ENCODE results near the gene ERFL.

The ERFL gene

DNA sequence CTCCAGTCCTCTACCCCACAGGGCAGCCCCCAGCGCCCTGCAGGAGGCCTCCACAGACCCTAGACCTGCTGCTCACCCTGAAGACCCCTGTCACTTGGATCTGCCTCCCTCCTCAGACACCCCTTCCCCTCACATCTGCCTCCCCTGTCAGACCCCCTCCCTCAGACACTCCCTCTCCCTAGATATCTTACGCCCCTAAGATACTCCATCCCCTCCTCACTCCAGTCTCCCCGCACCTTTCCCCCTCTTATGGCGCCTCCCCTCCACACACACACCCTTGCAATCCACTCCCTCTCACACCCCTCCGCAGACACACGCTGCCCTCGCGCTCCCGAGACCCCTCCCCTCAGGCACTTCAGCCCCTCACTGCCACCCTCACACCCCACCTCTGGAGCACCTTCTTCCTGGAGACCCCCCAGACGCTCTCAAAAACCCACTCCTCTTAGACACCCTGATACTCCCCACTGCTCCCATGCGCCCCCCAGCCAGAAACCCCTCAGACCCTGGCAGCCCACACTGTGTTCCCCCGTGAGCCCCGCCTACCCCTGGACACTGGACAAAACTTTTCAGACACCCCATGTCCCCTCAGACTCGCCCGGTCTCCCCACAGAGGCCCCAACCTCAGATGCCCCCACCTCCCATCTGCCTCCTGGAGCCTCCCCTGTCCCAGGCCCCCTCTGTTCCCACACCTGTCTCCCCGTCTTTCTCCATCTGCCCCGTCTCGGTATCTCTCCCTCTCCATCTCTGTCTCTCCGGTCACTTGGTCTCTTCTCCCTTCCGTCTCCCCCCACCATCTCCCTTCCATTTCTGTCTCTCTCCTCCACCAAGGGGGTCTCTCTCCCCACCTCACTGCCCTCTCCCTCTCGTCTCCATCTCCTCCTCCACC lies 14.5 kb downstream of the ERFL start:
- DNase-seq (ENCODE audit: low read depth in 2 of 2) = no peak

DNA sequence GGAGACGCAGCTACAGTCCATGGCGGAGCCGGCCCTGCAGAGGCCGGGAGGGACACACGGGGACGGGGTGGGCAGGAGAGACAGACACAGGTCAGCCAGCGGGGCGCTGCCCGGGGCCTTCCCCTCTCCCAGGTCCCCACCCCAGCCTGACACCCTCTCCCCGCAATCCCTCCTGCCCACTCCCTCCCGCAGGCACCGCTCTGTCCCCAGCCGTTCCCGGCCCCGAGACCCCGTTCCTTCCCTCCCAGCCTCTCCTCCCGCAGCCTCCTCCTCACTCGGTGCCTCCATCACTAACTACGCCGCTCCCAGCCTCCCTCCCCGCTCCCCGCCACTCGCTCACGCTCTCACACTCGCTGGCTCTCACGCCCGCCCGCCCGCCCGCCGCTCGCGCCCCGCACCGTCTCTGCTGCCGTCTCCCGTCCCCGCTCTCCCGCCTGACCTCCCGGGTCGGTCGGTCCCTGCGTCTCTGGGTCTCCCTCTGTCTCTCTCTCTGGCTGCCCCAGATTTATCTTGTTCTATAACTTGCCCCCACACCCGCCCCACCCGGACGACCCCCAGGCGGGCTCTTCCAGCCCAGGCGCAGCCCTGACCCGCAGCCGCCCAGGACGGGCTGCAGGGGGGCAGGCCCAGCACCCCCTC lies 15.2 kb downstream of the ERFL start:
- no peak for DNase-seq (ENCODE audit: low read depth in 2 of 2)

DNA sequence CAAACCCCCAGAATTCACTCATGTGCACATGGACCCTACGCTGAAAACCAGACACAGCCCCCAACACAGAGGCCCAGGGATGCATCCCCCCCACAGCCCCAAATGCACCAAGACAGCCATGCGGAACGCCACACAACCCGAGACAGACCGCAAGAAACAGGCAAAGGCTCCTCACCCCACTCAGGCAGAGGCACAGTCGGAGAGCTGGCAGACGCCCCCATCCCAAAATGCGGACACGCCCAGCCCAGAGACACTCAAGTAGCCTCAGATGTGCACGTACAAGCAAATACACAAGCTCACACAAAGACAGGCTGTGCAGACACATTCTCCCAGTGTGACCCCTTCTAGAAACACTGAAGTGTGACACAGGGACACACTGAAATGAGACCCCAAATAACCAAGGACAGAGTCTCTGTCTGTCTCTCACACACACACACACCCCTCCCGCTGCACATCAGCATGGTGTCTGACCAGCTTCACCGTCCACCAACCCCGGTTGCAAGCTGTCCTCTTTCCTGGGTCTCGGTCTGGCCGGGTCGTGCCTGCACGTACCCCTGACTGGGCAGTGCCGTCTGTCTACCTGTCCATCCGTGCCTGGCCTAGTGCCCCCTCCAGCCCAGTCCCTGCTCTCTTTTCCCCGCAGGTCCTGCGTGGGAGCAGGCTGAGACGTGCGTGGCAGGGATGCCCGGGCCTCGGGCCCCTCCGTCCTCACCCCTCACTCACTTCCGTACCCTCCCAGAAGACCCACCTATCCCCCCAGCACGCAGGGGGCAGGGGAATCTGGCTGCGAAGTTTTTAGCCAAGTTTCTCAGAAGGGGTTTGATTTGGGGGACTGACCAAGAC lies 16.1 kb downstream of the ERFL start:
- DNase-seq (ENCODE audit: low read depth in 2 of 2) = no peak

DNA sequence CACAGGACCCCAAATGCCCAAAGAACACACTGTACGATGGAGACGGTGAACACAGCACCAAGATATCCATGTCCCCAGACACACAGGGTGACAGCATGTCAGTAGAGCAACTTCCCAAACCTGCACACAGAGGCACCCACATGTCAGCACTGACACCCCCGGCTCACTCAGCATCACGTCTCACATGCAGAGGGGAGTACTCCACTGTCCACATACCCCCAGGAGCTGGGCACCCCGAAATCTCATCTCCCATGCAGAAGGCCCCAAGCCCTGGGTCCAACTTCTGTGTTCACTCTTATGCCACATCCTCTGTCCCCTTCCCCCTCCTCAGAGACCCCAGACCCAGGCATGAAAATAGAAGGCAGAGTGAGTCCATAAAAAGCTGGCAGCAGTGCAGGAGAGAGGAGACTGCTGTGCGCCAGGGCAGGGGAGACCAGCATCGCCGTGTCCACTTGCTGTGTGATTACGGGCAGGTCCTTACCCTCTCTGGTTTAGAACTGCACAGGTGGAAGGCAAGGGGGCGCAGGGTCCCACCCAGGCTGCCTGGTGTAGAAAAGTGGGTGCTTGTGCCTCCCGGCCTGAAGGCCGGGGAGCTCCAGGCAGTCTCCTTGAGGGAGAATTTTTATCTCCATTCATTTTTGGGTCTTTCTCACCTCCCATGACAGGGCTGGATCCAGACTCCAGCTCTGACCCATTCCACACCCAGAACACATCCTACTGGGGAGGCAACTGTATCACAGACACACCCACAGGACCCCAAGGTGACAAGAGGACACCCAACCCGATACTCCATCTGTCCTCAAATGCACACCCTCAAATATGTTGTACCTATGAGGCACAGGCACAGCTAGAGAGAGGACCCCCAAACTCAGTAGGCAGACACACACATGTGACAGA lies 17.0 kb downstream of the ERFL start:
- no peak for DNase-seq (ENCODE audit: low read depth in 2 of 2)

DNA sequence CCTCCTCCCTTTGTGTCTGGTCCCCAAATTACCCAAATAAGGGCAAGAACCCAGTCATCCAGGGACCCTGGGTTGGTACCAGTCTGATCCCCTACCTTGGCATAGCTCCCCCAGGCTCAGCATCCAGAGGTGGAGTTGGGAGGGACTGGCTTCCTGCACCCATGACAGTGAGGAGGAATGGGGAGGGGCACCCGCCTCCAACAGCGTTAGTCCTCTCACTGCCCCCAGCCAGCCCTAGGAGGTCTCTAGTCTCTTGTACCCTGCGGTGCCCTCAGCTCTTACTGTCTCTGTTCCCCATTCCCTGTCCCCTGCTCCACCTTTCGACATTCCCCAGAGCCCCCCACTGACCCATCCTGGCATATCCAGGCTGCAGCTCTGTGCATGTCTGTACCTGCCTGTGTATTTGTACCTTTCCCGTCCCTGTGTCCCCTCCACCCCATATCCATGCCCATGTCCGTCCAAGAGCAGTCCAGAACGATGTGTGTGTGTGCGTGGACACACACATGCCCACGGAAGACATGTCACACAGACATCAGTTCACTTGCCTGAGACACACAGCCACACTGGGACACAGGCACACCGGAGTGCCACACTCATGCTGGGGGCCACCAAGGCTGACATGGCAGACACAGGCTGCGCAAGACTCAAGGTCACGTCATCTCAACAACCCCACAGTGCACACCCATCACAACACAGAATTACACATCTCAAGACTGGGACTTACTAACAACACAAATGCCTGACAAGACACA lies 17.8 kb downstream of the ERFL start:
- DNase-seq (ENCODE audit: low read depth in 2 of 2) = no peak

DNA sequence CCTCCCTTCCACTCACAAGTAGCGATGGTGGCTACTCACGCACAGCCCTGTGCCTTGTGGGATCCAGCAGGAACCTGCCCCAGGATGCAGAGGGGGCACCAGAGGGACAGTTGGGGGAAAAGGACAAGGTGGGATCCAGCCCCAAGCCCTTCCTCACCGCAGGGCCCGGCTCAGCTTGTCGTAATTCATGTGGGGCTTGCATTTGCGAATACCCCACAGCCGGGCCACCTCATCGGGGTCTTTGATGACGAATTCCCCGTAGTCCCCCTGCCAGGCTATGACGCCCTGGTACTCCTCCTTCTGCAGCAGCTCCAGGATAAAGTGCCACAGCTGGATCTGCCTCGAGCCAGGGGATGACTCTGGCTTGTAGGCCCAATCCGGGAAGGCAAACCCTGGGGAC lies 18.5 kb downstream of the ERFL start:
- DNase-seq (ENCODE audit: low read depth in 2 of 2) = no peak

DNA sequence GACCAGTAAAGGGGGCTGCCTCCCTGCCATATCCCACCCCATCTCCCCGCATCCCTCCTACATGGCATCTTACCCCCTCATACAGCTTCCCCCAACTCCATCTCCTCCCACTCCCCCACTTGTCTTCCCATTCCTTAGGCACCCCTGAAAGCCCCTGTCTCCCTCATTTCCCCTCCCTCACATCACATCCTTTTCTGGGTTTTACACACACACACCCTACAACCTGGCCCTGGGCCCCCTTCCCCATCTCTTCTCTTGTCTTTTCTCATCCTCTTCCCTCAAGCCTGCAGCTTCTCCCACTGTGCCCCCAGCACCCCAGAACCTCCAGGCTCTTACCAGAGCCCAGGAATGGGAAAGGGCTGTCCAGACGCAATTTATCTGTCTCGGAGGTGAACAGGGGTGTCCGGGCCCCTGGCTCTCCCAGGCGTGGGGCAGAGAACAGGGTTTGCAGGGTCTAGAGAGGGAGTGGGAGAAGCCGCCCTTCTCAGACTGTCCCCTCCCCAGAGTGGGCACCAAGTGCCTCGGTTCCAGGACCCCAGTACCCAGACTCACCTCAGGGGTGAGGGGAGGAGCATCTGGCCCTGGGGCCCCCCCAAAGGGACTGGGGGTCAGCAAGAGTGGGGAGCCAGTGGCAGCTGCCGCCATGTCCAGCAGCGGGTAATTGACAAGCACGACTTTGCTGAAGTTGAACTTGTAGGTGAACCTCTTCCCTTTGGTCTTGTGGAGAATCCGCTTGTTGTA lies 19.4 kb downstream of the ERFL start:
- no peak for DNase-seq (ENCODE audit: low read depth in 2 of 2)

DNA sequence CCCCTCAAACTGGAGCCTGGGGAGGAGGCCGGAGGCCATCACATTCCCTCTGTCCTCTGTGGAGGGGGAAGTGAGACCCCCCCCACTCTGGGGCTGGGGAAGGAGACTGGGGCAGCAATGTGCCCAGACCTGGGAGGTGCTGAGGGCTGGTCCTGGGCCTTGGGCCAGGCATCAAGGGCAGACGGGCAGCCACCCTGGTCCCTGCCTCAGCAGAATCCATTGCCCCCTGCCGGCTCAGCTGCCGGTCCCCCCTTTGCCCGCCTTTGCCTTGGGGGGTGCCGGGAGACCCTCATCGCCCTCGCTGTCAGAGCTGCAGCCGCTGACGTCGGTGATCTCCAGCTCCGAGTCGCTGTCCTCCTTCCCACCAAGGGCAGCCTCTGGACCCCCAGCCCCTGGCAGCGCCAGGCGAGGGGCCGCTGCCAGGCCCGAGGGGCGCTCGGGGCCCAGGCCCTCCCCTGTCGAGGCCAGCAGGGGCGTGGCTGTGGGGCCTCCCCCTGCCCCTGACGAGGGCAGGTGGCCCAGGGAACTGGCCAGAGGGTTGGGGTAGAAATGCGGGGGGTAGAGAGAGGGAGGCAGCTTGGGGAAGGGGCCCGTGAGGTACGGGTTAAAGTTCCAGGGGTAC lies 20.1 kb downstream of the ERFL start:
- DNase-seq (ENCODE audit: low read depth in 2 of 2) = no peak

DNA sequence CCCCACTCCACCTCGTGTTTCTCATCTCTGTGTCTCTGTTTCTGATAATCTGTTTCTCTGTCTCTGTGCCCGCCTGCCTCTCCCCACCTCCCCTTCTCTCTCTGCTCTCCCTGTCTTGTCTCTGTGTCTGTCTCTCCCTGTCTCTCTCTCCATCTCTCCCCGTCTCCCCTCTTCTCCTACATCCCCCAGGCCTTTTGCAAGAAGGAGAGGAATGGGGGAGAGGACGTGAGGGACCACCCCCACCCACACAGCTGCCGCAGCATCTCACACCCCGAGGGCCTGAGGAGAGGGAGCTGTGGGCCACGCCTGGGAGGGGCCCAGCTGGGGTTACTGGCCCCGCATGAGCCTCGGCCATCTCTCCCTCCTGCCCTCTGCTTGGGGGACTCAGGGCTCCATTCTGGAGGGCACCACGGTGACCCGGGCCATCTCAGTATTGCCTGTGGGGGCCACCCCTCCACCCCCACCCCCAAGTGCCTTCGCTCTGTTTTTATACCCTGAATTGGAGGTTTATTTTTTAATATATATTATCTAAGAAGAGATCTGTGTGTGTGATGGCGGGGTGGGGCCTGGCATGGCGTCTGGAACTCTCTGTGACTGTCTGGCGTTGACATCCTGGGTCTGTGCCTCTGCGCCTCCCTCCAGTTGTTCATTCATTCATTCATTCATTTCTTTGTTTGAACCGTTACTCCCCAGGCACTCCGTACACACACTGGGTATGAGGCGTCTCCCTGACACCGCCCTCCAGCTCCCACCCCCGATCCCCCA lies 21.2 kb downstream of the ERFL start:
- DNase-seq (ENCODE audit: low read depth in 2 of 2) = no peak

DNA sequence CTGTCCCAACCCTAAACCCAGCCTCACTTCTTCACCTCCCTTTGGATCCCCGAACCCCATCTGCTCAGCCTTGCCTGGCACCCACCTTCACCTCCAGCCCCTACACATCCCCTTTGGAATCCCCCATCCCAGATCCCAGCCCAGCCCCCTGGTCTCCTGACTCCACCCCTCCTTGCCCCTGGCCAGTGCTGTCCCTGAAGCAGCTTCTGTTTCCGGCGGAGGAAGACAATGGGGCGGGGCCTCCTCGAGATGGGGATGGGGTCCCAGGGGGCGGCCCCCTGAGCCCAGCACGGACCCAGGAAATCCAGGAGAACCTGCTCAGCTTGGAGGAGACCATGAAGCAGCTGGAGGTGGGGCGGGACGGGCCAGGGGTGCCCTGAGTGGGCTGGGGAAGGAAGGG lies 22.0 kb downstream of the ERFL start:
- no peak for DNase-seq (ENCODE audit: low read depth in 2 of 2)

DNA sequence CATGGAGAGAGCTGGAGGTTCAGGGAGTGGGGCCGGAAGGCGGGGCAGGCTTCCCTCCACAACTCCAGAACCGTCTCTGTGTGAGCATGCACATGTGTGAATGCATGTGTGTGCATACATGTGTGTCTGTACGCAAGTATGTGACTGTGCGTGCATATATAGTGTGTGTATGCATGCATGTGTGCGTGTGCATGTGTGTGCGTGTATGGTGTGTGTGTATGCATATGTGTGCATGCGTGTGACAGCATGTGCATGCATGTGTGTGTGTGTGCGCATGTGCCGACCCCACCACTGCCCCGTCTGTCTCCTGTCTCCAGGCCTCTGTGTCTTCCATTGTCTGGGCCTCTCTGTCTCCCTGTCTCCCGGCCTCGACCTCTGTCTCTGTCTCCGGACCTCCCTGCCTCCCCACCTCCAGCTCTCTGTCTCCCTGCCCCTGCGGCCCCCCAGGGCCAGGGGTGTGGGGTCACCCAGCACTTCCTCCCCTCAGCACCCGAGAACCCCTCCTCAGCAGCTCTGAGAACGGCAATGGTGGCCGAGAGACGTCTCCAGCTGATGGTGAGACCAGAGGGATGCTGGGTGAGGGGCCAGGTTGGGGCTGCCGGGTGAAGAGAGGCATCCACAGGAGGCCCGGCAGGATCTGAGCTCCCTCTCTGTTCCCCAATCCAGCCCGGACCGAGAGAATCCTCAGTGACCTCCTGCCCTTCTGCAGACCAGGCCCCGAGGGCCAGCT lies 22.8 kb downstream of the ERFL start:
- no peak for DNase-seq (ENCODE audit: low read depth in 2 of 2)

DNA sequence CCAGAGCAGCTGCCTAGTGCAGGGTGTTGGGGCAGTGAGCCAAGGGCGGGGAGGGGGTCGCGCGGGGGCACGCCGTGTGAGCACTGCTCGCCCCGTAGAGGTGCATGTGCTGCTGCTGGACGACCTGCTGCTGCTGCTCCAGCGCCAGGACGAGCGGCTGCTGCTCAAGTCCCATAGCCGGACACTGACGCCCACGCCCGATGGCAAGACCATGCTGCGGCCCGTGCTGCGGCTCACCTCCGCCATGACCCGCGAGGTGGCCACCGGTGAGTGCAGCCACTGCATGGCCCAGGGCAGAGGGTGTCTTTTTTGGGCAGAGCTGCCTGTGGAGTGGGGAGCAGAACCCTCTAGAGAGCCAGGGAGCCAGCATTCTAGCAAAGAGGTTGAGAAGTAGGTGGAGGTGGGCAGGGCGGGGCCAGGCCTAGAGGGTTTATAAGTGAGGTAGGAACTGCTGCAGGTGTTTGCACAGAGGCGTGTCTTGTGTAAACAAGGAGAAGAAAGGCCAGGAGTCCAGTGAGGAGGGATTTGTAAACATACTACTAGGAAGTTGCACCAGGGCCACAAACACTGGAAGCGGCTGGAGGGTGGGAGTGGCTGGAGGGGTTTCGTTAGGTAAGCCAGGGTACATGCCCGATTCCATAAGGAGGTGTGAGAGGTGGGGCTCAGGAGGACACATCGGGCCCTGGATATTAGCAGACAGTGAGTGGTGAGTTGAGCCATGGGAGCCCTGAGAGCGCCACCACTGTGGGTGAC lies 24.0 kb downstream of the ERFL start:
- DNase-seq (ENCODE audit: low read depth in 2 of 2) = no peak

DNA sequence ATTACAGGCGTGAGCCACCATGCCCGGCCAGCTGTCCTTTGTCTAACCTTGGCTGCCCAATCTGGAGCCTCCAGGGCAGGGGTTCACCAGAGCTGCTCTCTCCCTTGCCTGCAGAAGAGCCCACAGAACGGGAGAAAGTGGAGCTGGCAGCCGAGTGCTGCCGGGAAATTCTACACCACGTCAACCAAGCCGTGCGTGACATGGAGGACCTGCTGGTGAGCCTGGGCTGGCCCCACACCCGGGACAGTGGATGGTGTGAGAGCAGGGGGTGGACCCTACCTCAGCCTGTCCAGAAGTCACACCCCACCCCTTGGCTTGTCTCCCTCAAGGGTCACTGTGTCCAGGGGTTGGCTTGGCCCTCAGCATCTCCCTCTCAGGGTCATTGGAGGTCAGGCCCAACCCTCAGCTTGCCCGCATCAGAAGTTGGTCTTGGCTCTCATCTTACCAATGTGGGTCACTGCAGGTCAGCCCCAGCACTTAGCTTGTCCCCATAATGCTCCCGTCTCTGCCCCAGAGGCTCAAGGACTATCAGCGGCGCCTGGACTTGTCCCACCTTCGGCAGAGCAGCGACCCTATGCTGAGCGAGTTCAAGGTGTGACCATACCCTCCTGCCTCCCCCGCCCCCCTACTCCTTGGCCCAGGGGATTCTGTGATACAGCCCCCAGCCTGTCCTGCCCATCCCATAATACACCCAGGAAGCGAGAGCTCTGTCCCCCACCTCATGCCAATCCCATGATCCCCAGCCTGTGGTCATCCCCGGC lies 24.9 kb downstream of the ERFL start:
- no peak for DNase-seq (ENCODE audit: low read depth in 2 of 2)

DNA sequence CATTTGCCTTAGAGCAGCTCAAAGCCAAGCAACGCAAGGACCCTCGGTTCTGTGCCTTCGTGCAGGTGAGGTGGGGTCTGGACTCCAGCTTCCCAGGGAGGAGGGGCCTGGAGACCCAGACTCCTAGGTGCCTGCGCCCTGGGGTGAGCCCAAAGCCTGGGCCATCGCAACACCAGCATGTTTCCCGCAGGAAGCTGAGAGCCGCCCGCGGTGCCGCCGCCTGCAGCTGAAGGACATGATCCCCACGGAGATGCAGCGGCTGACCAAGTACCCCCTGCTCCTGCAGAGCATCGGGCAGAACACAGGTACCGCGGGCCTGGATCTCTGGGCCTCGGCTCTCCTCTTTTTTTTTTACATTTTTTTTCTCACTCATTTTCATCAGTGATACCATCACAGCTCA lies 25.7 kb downstream of the ERFL start:
- no peak for DNase-seq (ENCODE audit: low read depth in 2 of 2)

DNA sequence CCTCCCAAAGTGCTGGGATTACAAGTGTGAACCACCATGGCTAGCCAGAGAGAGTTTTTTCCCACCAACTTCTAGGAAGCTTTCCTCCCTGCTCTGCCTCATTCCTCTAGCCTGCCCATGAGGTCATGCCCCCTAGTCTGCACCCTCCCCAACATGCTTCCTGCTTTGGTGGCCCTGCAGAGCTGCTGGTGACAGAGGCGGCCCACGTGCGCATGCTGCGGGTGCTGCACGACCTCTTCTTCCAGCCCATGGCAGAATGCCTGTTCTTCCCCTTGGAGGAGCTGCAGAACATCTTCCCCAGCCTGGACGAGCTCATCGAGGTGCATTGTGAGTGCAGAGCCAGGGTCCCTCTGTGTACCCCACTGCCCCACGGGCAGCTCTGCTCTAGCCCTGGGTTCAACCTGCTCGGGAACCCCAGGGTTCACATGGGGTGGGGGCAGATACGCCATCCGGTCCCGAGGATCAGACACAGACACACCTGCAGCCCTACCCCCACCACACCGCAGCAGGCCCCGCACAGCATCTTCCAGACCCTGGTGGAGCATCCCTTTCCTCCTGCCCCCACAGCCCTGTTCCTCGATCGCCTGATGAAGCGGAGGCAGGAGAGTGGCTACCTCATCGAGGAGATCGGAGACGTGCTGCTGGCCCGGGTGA lies 26.4 kb downstream of the ERFL start:
- no peak for DNase-seq (ENCODE audit: low read depth in 2 of 2)

DNA sequence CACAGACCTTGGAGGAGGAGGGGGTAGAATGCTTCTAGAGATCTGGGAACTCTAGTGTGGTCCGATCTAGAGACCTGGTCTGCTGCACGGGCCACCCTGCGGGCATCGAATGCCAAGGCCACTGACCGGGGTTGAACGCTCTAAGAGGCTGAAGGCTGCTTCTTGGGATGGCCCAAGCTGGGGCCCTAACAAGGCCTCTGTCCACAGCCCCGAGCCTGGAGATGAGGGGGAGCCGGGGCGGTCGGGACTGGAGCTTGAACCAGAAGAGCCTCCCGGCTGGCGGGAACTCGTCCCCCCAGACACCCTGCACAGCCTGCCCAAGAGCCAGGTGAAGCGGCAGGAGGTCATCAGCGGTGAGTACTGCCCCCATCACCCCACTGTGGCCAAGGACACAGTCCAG lies 30.0 kb downstream of the ERFL start:
- no peak for DNase-seq (ENCODE audit: low read depth in 2 of 2)

Data from stimulated activated CD4-positive, alpha-beta T cell treated with anti-CD3 and anti-CD28 coated beads, Interleukin-1b, Interleukin-23, amount 100 ng/mL, for 1 hour (primary cell).